HG03439 (cell line): ENCODE results near the gene TBRG4.

Experiments
- ATAC-seq: cut with Tn5 transposase; IDR thresholded peaks from one replicate; pipeline ENCODE4 v1.9.1; 2021; ENCODE audit warnings: mild to moderate bottlenecking, moderate library complexity; ENCODE audit not compliant: unreplicated experiment

Gene TBRG4

DNA sequence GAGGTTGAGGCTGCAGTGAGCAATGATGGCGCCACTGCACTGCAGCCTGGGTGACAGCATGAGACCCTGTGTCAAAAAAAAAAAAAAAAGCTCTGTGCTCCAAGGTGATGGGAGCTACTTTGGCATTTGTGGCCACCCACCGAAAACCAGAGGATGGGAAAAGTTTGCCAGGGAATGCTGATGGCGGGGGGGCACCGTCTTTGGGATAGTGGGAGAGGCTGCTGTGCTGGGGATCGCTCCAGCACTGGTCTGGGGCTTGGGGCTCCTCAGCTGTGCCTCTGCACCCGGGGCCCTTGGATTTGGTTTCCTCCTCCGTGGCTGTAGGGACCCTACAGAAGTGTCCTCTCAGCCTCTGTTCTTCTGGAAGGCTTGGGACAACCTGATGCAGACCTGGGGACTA, 34.4 kb upstream of the TBRG4 start:
- ATAC-seq, result no peak

DNA sequence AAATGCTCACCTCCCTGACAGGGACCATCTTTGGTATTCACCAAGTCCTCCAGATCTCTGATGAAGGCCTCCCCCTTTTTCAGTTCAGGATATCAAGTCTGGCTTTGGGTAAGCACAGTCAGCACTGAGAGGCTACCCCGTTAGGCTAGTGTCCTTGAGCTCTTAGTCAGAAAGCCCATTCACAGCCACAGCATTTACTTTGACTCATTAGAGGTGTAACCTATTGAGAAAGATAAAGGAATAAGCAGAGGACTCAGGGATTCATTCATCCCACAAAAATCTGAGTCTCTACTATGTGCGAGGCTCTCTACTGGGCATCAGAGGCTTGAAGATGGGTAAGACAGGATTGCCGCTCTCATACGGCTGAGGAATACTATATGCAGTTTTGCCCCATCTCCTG, 32.1 kb upstream of the TBRG4 start:
- ATAC-seq, result no peak

DNA sequence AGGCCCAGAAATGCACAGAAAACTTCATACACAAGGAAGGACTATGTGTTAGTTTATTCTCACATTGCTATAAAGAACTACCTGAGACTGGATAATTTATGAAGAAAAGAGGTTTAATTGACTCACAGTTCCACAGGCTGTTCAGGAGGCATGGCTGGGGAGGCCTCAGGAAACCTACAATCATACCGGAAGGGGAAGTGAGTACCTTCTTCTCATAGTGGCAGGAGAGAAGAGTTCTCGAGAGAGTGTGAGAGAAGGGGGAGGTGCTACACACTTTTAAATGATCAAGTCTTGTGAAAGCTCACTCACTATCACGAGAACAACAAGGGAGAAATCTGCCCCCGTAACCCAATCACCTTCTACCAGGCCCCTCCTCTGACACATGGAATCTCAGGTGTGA, 29.3 kb upstream of the TBRG4 start:
- no peak for ATAC-seq

DNA sequence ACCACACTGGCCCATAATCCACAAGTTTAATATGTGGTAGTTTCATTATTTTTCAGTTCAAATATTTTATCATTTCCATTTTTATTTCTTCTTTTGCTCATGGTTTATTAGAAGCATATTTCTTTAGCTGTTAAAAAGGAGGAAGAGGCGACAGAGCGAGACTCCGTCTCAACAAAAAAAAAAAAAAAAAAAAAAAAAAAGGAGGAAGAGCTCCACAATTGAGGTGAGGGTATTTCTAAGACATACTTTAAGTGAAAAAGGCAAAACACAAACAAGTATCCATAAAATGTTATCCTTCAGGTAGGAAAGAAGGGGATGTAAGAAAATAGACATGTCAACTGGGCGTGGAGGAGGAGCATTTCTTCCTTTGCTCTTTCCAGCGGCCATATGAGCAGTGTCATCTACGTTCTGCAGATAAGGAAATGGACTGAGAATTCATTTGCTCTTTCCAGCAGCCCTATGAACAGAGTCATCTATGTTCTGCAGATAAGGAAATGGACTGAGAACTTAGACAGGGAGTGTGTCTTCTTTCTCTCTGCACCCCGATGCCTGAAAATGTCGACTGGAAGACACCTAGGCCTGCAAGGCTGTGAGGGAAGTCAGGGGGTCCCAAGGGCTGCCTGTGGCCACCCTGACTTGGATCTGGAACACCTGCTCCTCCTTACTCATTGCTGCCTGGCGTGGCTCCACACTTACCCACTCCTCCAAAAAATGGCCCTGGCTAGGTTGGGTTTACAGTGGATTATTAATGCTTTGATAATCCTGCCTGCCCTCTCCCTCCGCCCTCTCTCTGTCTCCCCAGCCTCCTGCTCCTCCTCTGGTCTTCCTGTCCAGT, 27.2 kb upstream of the TBRG4 start:
- ATAC-seq, result no peak

DNA sequence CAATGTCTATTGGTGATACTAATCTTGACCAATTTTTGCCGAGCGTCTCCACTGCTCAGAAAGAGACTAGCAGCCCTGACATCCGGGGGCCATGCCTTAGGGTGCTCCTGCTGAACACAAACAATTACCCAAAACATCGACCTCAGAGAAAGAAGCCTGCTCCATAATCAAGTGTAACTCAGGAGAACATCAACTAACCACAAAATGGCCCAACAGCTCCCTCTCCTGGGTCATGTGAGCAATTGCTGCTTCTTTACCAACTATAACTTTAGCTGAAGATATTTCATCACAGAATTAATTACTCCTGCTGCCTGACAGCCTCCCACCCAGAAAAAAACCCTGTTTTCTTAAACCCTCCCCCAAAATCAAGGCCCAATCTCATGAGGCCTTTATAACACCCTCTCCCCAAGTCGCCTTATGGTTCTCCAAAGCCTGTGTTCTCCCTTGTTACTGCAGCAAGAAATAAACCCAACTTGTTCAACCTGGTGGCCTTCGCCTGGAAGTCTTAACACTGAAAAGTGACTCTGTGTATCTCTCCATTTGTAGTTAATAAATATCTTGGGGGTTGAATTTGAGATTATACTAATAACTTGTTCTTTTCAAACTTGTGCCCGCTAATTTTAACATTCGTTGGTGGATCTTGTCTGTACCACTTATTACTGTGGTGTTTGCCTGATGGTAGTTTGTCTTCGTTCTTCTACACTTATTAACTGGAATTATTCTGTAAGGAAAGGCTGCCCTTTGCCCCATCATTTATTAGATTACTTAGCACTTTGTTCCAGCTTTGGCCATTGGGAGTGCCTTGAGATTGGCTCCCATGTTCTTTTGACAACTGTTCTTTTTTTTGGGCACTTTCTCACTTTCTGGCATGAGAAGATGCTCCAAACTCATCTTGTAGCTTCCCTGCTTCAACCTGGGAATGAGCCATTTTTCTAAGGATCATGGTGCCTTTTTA, 24.9 kb upstream of the TBRG4 start:
- peak; percentile 66 for ATAC-seq

DNA sequence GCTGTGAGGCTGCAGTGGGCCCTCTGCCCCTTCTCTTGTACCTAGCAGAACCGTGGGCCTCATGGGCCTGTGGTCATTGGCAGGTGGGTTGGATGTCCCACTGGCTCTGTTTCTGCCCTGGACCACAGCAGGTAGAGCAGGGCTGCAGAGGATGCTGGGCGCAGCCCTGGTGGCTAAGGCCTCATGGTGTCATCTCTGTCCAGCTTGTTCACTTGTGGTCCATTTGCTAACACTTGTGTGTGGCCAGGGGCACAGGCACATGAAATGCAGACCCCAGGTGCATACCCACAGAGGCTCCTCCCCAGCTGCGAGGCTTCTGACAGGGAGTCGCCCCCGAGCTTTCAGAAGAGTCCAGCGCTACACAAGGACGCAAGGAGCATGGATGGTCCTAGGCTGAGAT, 22.4 kb upstream of the TBRG4 start:
- ATAC-seq, result no peak

DNA sequence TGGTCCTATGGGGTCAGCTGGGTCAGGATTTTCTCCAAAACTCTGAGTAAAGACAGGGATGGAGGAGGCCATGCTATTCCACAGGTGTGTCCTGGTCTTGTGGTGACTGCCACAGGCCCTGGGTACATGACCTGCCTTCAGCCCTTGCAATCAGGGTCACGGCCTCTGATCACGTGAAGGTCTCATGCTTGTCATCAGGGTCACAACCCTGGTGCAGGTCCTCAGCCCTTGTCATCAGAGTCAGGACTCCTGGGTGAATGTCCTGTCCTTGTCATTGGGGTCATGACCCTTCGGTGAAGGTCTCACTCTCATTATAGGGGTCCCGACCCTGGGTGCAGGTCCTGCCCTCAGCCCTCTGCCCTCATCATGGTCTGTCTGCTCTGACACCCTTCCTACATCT, 21.9 kb upstream of the TBRG4 start:
- ATAC-seq, result no peak

DNA sequence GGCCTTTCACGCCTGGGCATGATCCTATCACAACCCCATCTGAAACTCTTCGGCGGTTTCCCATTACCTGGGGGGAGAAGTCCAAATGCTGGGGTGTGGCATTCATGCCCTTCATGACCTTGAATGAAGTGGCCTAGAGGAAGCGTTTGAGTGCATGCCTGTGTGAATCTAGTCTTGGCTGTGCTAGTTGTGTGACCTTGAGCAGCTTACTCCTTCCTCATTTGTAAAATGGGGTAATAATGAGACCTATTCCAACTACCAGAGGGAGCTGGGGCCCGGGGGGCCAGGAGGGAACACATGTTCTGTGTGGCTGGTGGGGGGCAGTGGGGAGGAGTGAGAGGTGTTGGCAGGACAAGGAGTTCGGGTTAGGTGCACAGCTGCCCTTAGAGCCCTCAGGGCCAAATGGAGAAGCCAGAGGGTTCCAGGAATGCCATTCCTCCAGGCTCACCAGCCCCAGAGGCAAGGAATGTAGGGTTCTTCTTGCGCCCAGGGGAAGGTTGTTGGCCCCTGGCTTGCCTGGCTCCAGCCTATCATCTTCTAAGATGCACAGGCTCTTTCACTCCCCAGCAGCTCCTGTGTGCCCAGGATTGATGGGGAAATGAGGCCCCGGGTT, 21.3 kb upstream of the TBRG4 start:
- ATAC-seq, result no peak

DNA sequence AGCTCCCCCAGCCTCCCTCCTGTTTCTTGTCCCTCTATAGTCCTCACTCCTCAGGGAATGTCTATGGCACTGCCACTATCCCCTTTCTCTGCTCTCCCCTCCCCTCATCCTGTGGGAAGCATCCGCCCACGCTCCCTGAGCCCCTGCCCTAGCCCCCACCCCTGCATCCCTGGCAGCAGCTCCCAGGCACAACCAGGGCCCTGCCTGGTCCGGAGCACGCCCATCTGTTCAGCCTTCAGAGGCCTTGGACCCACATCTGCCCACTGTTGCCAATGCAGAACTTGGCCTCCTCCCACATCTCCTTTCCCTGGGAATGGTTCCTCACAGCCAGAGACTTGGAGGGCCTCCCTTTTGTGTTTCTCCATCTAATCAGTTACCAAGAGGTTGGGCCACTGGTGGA, 20.4 kb upstream of the TBRG4 start:
- no peak for ATAC-seq

DNA sequence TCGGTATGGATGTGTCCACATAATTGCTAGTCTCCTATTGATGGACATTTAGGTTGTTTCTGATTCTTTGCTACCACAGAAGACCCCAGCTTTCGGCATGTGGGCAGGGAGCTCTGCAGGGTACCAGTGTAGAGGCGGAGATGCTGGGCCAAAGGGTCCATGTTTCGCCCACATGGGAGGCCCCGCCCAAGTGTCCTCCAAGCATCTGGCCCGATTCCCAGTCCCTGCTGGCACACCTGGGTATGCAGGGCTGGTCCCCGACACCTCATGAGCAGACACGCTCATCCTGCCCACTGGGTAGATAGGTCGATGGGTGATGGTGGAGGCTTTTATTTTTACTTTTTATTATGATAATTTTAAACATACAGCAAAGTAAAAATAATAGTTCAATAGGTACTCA, 19.4 kb upstream of the TBRG4 start:
- ATAC-seq, result no peak

DNA sequence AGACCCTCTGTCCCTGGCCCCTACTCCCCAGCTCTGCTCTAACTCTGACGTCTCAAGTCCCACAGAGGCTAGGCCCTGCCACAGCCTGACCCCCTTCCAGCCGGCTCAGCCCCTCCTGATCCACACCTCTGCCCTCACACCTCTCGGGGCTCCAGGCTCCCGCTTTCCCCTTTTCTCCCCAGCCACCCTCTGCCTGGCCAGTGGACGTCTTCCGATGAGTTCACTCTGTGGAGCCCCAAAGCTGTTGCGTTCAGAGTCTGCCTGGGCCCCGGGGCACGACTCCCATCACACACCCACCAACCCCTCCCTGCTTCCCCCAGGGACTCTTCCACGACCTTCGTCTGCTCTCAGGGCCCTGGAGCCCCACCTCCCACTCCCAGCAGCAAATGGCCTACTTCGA, 18.4 kb upstream of the TBRG4 start:
- ATAC-seq, result no peak

DNA sequence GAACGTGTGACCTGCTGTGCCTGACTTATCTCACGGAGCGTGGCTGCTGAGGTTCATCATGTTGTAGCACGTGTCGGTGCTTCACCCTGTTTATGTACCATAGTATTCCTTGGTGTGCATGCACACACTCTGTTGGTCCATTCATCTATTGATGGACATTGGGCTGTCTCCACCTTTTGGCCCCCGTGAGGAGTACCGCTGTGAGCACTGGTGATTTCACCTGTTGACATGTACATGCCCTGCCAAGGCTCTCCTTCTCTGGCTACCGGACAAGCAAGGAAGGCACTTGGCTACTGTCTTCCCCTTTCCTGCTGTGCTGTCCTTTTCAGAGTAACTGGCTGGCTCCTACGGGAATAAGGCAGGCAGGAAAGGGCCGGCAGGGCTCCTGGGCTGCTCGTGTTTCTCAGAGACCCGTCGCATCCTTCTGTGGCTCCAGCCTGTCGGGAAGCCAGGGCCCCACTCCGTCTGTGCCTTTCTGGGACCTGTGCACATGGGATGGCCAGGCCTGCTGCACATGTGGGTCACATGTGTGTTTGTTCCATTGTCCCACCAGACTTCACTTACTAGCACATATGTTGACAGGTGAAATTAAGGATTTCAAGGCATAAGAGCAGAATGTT, 17.8 kb upstream of the TBRG4 start:
- ATAC-seq, result no peak

DNA sequence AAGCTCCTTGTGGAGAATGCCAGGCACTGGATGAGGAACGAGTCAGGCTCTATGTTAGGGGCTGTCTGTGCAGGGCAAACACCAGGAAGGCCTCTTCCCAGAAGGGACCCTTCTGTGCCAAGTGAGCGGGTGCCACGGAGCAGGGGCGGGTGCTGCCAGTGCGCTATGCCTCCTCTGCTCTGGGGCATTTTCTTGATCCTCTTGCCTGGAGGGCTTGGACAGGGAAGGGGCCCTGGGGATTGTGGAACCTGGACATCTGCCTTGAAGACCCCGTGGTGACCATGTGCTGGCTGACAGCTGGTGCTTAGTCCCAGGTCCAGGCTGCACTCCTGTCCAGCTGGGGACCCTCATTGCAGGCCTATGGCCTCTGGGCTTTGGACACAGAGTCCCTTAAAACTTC, 15.4 kb upstream of the TBRG4 start:
- ATAC-seq, result no peak

DNA sequence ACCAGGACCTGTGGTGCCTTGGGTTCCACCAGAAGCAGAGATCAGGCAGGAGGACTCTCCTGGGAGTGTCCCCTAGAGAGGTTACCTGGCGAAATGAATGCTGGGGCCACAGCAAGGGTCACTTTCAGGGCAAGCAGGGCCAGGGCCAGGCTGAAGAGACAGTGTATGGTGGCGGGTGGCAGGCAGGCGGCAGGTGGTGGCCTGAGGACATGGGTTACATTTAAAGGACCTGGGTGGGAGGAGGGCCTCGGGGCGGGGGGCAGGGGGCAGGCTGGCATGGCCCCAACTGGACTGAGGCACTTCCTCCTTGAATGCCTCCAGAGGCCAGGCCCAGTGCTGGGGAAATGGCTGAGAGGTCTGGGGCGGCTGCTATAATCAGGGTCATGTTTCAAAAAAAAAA, 14.7 kb upstream of the TBRG4 start:
- ATAC-seq, result no peak

DNA sequence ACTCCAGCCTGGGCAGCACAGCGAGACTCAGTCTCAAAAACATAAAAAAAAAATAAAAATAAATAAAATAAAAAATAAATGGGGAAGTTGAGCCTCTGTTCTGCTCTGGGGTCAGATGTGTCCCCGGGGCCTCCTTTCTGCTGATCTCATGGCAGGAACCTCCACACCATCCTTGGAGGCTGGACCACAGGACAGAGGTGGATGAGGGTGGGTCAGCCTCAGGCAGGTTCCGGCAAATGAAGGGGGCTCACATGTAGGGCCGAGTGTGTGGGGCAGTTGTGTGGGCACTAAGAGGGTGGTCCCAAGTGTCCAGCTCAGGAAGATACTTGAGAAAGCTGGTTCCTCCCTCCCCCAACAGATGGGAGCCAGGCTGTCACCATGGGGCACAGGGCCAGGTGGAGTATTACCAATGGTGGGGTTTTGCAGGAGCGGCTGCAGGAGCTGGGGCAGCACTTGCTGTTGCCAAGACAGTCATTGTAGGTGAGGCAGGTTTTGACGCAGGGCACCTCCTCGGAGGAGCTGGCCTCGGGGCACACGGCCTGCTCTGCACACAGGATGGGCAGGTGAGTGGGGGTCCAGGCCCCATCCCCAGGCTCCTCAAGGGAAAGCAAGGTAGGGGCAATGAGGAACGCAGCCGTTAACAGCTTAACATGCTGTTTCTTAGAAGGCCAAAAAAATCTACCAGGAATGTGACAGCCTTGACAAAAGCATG, 13.9 kb upstream of the TBRG4 start:
- ATAC-seq, result no peak

DNA sequence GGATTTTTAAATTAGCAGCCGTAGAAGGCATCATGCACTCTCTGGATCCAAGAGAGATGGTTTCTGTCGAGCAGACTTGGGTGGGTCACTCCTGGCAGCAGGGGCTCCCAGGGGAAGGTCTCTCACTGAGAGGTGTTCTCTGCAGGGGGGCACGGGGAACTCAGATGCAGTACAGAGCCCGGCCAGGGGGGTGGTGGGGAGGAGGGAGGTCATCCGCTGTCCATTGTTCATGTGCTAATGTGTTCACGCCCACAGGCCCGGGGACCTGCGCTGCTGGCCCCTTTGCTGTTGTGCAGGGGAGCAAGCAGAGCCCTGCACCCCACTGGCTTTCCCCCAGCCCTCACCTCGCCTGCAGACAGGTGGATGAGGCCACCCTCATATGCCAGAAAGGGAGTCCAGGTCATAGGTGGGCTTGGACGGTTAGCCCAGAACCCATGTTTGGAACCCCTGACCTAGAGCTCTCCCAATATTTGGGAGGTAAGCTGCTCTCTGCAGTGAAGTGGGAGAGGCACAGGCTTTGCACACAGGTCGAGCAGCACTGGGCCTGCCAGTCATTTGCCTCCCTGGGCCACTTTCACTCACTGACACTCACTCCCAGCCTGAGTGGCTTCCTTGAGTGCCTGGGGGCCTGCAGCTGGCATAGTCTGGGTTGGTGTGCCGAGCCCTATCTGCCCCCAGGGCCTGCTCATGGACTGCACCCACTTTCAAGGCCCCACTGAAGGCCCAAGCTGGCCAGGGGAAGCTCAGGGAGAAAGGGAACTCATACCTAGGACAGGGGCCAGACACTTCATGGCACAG, 12.6 kb upstream of the TBRG4 start:
- no peak for ATAC-seq

DNA sequence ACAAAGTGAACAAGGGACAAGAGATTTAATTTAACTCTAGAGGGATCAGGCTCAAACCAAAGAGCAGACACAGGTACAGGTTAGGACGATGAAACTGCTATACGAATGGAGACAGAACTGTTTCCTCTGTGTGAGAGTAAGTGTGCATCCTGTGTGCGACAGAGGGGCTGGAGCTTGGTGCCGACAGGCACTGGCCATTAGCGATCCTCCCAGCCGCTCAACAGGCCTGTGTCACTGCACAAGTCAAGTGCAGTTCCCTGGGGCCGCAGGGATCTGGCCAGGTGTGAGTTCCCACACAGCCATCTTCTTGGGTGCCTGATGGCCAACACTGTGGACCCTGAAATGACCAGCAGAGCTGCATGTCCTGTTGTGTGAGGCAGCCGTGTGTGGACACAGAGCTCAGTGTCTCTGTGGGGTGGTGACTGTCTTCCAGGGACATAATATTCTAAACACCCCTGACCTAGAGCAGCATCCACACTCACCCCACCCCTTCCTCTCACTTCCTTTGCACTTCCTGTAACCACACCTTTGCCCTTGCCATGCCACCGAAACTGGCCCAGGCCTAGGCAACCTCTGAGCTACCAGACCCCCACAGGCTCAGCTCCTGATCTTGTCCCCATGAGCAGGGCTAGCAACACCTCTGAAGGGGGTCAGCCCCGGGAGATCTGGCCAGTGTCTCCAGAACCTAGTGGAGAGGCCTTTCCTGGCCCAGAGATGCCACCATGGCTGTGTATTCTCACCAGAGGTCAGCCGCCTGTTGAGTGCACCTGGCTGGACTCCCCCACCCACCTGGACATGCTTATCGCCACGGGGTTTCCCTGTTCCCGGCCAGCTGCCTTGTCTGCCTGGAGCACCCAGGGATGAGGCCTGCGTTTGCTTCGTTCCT, 11.7 kb upstream of the TBRG4 start:
- no peak for ATAC-seq

DNA sequence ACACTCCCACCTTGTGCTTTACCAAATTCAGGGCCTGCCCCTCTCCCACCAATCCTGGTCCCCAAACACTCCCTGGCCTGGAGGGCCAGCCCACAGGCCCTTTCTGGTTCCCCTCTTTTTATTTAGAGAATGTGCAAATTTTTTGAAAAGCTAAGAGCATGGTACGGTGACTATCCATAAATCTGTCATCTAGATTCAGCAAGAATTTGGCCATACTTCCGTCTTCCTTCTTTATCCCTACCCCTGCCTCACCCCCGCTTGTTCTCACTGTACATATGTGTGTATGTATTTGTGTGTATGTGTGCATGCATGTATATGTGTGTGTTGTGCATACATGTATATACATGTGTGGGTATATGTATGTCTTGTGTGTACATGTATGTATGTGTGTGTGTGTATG, 8.1 kb upstream of the TBRG4 start:
- ATAC-seq, result no peak

DNA sequence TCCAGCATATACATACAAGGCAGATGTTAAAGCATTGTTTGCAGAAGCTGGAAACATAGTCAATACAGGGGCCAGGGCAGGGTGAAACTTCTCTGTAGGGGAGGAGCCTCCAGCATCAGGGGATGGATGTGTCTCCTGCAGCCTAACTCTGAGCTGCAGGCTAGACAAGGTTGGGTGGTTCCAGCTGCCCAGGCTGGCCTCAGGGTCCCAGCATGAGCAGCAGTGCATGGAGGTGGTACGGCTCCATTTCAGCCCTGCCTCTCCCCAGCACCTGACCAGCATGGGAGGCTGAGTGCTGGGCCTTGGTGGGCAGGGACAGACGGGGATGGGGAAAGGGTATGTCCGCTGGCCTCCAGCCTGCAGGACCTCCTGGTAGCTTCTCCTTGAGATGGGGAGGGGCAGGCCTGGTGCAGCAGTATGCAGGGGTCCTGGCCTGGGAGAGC, 7.4 kb upstream of the TBRG4 start:
- no peak for ATAC-seq
